GM23338 (cell line): ENCODE results near the gene BCAR3.

Experiments used
- CTCF ChIP-seq, 2 experiments: fragments of 200-600 bp in 1 of 2; sonication (generic) in 1 of 2; conservative IDR thresholded peaks; 2 replicates each; pipeline versions ENCODE4 v1.5.1 to v1.6.1; 2016 to 2017; ENCODE audit warnings: antibody characterized with exemption in 2 of 2, low read depth in 2 of 2, mild to moderate bottlenecking in 2 of 2, moderate library complexity in 1 of 2
- JUNB ChIP-seq: IDR thresholded peaks from one replicate; pipeline ENCODE4 v1.6.1; 2016; ENCODE audit warnings: antibody characterized with exemption; ENCODE audit not compliant: unreplicated experiment

GRCh38 chr1:93601686-93602085, 80.0 kb downstream of the BCAR3 start:
- TF ChIP-seq CTCF (conservative IDR thresholded peaks at IDR 0.05; ENCODE audit: low read depth in 2 of 2) (no peak), JUNB (no peak)
